Femur (tissue), 1 donor: ENCODE data around the gene PPP1R1C.

Source experiments
- DNase-seq: peaks from one replicate; pipeline ENCODE4 v3.0.0-alpha.2; 2017

PPP1R1C gene

DNA sequence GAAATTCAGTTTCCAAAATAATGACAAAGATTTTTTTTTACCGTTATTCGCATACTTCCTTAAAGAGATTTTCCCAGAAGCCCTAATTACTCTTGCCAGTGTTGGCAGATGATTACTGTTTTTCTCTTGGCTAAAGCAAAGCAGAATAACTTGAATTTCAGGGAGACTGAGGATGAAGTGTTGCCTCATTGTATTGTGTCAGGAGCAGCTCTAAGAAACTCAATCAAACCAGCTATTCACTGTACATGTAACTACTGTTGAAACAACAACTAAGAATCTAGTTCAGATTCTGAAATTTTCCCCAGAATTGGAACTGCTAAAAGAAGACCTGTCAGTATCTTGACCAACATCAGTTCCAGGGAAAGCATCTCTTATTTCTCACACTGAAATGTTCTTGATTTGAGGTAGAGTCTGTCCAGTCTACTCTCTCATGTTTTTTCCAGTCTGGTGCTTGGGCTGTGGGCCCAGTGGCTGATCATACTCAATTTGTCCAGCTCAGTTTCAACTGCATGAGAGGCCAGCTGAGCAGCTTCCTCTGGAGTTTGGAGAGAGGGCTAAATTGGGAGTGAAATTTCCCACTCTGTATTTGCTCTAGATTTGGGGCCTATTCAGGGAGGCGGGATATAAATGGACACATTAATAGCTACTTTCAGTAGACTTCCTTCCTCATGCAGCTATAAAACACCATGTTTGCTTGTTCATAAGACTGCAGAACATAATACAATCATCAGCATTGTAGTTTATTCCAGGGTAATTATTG, 78.5 kb downstream of the PPP1R1C start:
- DNase-seq, result peak; percentile 65

DNA sequence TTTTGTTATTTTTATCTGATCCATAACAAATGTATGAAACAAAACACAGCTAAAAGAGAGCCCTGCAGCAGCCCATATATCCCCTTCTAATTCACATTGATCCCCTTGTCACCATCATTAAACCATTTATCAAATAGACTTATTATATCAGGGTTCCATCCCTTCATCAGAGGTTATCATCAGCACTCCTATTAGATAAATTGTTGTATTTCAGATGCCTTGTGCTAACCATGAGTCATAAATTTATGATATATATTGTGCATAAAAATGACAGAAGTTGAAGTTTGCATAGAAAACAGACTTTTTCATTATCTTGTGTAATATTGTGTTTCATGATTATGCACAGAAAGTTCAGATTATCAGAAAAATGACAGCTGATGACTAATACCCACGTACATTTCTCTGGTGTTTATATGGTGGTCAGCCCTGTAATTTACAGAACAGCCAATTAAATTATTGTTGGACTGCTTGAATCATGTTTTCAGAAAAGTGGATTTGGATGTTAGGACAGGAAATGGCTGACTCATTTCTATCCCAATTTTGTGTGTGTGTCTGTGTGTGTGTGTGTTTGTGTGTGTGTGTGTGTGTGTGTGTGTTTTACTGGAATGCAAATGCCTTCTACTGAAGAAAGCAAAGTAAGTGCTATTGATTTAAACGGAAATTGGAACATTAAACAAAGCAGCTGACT, 80.9 kb downstream of the PPP1R1C start:
- no peak for DNase-seq

DNA sequence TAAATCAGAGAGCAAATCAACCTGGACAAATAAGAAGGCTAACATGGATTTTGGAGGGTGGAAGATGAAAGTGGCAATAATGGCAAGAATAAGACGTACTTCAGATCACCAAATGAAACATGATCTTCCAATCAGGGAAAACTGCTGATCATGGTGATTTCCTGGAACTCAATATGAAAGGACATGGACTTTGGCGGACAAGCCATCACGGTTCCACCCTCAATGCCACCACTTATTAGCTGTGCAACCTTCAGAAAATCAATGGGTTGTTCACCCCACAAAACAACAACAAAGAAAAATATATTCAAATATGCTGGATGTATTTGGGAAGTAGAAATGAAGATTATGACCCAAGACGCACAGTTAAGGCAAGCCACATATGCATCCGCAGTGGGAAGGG, 81.7 kb downstream of the PPP1R1C start:
- no peak for DNase-seq

DNA sequence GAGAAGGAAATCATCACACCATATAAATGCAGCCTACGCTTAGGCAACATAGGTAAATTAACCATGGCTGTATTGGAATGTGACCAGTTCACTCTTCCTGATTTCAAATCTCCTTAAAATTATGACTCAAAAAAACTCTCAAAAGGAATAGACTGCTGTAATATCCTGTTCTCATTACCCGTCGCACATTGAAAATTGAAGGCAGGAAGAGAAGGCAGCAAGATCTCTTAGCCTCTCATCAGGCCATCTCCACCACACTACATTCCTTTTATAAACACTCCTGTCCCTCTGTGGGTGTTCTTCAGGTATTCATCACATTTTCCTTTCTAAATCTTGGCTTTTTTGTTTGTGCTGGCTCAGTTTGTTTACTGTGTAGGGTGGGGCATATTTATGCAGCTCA, 83.2 kb downstream of the PPP1R1C start:
- no peak for DNase-seq

DNA sequence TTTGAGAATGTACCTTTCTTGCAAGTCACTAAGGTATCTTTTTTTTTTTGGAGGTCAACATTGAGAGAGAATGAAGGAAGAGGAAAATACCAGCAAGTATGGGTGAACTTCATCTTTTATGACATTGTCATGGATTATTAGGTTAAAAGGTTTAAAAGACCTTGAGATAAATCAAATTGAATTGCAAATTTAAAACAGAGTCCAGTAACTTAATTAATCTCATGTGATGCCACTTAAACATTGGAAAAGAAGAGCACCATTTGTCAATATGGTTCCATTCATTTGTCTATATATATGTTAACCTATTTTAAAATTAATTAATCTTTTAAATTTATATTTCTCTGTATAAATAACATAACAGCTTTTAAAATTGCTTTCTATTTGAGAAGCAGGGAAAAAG, 83.8 kb downstream of the PPP1R1C start:
- no peak for DNase-seq

DNA sequence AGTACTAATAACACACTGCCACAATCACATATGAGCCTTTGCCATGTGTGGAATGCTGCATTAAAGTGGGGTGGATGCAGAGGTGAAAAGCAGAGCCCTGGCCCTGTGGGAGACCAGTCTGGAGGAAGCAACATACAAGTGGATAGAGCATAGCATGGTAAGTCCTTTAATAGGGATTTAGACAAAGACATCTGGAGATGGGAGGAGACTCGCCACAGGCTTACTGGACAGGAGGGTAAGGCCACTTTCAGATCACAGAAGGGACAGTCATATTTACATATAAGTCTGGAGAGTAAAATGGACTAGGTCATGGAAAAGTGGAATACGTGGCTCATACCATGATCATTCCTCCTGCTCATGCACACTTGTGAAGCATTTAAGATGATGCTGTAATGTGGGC, 84.3 kb downstream of the PPP1R1C start:
- no peak for DNase-seq

DNA sequence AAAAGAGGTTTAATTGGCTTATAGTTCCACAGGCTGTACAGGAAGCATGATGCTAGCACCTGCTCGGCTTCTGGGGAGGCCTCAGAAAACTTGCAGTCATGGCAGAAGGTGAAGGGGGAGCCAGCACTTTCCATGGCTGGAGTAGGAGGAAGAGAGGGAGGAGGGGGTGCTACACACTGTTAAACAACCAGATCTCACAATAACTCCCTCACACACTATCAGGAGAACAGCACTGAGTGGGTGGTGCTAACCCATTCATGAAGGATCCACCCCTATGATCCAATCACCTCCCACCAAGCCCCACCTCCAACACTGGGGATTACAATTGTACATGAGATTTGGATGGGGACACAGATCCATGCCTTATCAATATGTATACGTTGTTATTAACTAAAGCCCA, 85.1 kb downstream of the PPP1R1C start:
- DNase-seq, result no peak

DNA sequence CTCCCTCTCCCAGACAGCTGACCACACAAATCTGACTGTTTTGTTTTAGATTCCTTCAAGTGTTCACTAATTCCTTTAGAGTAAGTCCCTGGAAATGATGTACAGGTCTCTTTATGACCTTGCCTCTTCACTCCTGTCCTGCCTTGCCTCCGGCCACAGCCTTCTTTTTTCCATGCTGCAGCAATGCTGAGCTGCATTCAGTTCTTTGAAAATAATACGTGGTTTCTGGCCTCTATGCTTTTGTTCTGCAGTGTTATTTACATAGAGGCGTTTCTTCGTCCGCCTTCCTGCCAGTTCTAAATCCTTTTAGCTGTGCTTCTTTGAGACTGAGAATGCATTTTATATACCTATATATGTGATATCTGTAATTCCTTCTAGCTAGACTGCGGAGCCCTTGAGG, 87.2 kb downstream of the PPP1R1C start:
- DNase-seq, result no peak

DNA sequence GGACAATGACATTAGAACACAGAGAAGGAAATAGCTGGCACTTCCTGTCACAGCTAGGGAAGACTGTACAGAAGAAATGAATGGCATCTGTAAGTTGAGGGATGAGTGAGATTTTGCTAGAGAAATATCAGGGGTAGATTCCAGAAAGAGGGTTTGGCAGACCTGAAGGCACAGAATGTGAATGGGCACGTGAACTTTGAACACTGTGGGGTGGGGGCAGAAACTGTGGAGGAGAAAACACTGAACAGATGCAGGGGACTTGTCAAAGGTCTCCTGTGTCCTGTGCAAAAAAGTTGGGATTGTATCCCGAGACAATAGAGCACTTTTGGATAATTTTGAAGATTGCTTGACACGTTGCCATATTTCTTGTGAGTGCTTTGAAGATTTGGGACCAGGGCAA, 88.0 kb downstream of the PPP1R1C start:
- DNase-seq, result no peak

DNA sequence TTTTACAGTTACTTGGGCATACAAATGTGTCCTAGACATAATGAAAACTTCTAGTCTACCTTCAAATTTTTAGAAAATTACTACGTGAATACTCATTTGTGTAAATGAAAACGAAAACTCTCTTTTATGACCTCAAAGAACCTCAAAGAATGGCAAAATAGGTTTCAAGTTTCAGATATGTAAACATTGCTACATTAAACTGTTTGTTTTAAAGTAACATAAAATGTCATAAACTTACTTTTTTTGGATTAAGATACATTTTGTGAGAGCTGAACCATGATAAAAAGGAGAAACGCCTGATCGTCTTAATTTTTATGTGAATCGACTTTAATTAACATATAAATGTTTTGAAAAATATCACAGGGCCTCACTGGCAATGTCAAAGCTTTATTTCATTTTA, 91.4 kb downstream of the PPP1R1C start:
- no peak for DNase-seq

DNA sequence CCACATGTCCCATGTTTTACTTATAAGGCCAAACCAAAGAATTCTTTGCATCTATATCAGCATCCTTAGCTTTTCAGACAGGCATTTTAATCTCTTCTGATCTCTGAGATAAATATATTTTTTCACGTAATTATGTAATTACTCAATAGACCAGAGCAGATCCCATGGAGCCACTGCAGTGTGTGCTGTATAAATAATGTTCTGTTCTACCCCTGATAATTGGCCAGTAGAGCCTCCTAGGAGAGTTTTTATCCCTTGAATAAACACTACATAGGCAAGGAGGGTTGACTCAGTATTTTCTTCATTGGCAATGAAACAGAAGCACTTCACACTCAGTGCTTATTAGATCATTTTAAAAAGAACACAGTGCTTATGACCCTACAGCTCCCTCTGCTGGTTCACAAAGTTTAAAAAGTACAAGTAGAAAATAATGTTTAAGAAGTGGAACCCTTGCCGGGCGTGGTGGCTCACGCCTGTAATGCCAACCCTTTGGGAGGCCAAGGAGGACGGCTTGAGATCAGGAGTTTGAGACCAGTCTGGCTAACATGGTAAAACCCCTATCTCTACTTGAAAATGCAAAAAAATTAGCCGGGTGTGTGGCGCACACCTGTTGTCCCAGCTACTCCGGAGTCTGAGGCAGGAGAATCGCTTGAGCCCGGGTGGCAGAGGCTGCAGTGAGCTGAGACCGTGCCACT, 91.9 kb downstream of the PPP1R1C start:
- peak; percentile 28 for DNase-seq

DNA sequence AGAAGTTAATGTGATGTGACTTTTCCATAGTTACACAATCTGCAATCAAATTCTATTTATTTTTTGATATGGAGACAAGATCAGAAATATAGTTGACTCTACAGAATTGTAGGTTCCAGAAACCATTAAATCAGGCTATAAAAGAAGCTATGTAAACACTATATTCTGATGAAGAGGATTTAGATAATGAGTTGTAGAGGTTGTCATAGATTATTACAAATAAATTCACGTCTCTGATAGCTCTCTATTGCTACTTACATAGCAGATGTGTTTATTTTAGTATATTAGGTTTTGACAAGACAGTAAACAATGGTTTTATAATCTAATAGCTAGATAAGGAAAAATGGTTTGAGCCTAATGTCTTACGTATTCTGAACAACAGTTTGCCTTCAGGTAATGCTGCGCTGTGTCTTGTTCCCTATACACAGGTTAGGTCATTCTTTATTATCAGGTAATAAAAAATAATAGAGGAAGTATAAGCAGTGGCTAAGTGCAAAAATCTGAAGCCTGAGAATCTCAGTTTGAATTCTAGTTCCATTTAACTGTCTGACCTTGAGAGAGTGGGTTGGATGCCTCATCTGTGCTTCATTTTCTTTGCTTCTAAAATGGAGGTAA, 93.4 kb downstream of the PPP1R1C start:
- no peak for DNase-seq

DNA sequence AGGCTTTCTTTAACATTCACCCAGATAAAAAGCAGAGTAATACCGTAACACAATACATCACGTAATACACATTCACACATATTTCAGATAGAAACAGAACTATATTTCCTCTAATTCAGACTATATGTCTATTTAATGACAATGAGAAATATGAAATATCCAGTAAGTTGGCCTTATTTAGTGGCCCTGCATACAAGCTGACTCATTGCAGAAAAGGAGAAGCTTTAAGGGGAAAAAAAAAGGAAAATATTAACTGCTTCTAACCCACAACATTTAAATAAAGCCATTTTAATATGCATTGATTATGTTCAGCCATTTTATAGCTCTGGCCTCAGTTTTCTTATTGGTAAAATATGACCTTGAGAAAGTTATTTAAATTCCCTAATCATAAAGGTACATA, 94.8 kb downstream of the PPP1R1C start:
- DNase-seq, result no peak

DNA sequence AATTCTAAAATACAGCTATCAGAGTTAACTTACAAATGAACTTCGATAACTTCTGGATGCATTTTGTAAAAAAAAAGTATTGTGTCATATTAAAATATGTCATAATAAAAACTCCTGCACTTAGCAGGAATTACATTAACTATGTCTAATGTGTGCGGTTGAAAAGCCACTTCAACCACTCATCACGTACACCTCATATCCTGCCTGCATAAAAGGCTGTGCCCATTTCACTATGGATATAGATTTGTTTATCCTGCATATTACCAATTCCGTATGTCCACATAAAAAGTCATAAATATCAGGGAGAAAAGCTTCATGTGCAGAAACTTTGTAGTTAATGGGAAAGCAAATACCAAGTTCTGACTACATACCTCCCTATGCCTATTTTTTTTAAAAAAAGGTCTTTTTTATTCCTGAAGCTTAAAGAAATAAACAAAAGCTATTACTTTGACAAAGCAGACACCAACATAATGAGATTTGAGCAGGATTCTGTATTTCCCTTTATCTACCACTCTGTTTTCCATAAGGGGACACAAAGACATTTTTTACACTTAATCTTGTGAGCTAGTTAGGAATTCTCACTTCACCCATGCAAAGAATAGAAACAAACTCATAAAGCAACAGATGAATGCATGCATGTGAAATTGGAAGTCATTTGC, 96.1 kb downstream of the PPP1R1C start:
- DNase-seq, result no peak

DNA sequence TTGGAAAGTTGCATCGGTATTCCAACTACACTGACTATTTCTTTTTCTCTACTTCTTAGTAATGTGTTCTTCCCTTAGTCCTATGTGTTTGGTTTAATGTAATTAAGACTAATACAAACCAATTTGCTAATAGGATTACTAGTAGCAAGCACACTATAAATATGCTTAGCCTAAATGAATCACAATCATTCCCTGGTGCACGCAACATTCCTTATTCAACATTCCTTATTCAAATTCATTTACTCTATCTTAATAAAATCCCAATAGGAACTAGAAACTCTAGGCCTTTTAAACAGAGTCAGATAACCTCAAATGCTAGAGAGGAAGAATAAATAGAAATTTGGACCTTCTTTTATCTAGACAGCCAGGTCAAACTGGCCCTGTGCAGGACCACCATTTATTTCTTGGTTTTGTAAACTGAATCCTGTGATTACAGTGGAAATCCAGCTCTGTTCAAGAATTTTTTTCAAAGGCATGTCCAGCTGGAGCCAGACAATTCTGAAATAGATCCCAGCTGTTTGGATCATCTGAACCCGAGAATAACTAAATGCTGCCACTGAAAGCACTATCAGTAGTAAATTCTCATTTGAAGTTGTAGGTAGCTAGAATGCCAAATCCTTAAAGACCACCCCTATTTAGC, 103.1 kb downstream of the PPP1R1C start:
- peak; percentile 27 for DNase-seq

DNA sequence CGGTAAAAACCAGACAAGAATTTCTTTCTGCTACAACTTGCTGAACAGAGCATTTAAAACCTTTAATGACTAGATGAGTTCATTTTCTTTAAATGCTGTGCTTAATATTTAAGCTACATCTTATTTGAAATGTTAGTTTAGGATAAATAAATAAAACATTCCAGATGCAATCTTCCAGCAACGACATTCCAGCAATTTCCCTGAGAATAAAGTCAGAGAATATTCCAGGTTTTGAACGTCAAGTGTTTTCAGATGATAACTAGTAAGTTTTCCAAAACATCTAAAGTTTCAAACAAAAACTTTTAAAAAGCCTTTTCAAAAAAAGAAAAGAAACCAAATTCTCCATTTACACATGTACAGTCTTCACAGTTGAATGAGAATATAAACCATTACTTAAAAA, 104.8 kb downstream of the PPP1R1C start:
- no peak for DNase-seq

DNA sequence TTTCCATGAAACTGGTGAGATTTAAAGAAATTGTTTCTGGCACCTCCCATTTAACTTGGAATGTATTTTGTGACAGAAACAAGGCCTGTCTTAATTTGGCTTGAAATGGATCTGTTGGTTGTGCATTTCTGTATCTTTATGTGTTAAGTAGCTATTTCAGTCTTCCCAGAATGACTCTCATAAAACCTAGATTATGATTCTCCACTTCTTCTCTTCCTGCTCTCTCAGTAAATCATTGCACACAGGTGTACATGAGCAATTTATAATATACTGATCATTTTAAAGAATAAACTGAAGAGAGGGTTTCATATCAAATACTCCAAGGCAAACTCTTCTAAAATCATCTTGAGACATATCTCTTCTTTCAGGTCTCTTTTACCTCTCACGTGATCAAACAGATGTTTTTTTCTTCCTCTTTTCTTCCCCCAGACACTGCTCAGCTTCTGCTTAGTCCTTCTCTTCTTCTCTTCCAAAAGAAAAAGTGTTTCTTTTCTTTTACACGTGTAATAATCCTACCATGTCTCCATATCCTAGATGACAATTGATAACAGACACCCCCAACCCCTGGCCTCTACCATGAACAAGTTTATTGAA, 112.0 kb downstream of the PPP1R1C start:
- no peak for DNase-seq

DNA sequence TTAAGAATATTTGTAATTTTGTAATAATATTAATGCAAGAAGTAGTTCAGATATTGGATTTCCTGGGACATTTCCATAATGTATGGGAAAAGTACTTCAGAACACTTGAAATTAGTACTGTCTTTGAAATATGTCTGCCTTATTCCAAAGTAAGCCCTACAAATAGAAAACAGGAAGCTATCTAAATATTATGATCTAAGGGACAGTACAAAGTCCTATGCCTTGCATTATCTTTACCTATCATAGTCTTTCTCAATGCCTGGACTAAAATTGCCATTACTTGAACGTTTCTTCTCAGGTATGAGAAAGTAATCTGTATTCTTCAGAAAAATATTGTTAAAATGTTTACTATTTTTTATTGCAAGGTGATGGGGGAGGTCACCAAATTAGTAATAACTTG, 113.0 kb downstream of the PPP1R1C start:
- DNase-seq, result no peak

DNA sequence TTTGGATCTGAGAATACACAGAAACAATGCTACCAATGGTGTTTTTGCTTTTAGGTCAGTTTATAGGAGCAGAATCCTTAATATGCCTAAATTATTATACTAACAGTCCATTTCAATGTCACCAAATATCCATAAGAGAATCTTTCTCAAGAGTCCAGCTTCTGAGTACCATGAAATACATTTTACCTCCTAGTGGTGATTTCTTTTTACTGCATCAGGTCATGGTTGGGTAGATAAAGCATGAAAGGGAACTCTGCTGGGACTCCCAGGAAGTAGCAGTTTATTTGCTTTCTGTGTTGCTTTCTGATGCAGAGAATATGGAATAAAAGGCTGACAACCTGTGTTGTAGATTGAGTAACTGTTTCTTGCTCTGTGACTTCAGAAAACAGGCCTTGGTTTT, 115.6 kb downstream of the PPP1R1C start:
- no peak for DNase-seq

DNA sequence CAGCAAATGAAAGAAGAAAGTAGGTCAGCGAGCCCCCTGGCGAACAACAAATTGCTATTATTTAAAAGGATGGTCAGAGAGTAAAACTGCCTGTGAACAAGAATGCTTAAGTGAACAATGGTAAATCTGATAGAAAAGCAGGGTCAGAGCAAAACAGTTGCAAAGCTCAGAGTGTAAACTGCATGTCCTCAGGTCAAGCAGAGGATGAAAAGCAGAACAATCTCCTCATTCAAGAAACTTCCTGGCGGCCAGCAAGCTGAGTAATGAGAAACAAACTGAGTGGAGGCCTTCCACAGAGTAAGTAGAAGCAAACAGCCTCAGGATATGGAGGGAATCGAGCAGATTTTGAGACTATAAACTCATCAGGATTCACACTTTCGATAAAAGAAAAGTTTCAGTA, 117.9 kb downstream of the PPP1R1C start:
- no peak for DNase-seq

DNA sequence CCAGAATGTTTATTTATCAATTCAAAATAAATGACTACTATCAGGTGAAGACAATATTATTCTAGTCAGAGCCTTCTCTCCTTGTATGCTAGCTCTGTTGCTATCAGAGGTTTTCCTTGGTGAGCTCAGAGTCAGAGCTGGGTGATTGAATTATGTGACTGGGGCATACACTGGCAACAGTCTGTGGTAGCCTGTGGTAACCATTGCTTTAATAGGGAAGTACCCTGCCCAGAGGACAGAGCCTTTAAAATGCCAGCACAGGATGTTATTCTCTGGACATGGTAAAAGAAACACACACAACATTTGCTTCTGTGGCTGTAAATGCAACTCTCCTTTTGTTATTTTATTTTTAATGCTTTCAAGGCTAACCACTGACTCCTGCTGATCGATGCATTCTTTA, 124.7 kb downstream of the PPP1R1C start:
- DNase-seq, result no peak

DNA sequence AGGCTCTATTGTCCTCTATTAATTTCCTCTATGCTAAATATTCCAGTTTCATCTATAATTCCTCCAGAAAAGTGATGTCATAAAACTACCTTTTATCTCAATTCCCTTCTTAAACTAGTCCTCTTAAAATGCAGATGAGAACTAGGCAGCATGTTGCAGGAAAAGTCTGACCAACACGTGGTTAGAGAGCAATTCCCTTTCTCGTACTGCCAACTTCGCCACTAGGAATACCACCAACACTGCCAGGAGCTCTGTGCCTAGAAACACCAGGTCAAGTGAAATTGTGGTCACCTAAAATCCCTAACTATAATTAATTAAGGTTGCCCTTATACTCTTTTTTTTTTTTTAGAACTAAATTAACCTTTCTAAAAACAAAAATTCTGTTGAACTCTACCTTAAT, 127.7 kb downstream of the PPP1R1C start:
- no peak for DNase-seq
